OCI-LY1 (cell line): Measurements from ENCODE around the gene MRRF.

Experiments
- EZH2 ChIP-seq: fragments of 200-600 bp; sonication (generic), shearing (Covaris generic); IDR thresholded peaks from 2 replicates; pipeline ENCODE4 v1.8.0; 2017; ENCODE audit warnings: borderline replicate concordance, mixed run types, mild to moderate bottlenecking, antibody characterized with exemption, low read length, moderate library complexity, mixed read lengths
- TF ChIP-seq, protein P1 (sequence below): fragments of 200-600 bp; sonication (generic), shearing (Covaris generic); IDR thresholded peaks from 2 replicates; pipeline ENCODE4 v1.5.1; 2017; ENCODE audit warnings: mild to moderate bottlenecking, antibody characterized with exemption, low read length, moderate library complexity, mixed read lengths

DNA sequence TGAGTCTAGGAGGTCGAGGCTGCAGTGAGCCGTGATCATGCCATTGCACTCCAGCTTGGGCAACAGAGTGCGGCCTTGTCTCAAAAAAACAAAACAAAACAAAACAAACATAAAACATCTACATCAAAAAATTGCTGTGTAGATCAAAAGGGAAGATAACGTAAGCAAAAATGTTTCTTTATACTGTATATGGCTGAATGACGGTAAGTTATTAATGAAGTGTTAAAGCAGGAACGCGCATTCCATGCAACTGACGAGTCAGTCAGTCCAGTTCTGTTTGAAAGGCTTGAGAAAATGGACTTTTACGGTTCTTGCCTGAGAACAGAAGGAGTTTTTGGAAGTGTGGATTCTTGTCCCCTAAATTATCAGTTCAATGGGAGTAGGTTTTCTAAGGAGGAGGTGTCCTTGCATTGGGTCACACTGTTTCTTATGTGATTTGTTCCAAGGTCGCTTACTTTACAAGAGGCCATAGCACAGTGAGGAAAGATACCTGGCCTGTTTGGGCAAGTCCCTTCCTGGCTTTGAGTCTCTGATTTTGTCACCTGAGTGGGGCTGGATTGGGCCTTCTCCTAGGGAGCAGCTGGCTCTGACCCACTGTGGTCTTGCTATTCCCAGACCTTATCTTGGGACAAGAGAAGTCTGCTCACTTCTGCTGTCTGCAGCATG, 99.6 kb downstream of the MRRF start:
- TF ChIP-seq, protein P1, sequence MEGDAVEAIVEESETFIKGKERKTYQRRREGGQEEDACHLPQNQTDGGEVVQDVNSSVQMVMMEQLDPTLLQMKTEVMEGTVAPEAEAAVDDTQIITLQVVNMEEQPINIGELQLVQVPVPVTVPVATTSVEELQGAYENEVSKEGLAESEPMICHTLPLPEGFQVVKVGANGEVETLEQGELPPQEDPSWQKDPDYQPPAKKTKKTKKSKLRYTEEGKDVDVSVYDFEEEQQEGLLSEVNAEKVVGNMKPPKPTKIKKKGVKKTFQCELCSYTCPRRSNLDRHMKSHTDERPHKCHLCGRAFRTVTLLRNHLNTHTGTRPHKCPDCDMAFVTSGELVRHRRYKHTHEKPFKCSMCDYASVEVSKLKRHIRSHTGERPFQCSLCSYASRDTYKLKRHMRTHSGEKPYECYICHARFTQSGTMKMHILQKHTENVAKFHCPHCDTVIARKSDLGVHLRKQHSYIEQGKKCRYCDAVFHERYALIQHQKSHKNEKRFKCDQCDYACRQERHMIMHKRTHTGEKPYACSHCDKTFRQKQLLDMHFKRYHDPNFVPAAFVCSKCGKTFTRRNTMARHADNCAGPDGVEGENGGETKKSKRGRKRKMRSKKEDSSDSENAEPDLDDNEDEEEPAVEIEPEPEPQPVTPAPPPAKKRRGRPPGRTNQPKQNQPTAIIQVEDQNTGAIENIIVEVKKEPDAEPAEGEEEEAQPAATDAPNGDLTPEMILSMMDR = no peak
- TF ChIP-seq EZH2 = no peak
